Right lobe of liver (tissue), 4 donors: Measurements from ENCODE around the gene CACNA2D2.

Experiments
- CTCF ChIP-seq, 4 donors: fragments of 200-600 bp in 3 of 4; fragments of 450-650 bp in 1 of 4; IDR thresholded peaks; one replicate each; pipeline versions ENCODE4 v1.5.1 to v1.8.0; 2016 to 2022; ENCODE audit warnings: antibody characterized with exemption in 4 of 4, mild to moderate bottlenecking in 2 of 4
- POLR2A ChIP-seq: fragments of 450-650 bp; IDR thresholded peaks from one replicate; pipeline ENCODE4 v1.6.1; 2017; ENCODE audit warnings: antibody characterized with exemption, mild to moderate bottlenecking
- donor health status: DM: no; HTN: no; CAD: no.
- donor health status: DM: no; HTN: no; CAD: no.
- donor health status: DM: no; HTN: yes; CAD: no.

GRCh38 chr3:50327129-50327528 lies 176.3 kb downstream of the CACNA2D2 start:
- TF ChIP-seq POLR2A, result no peak
- no peak for TF ChIP-seq CTCF (IDR thresholded peaks at IDR 0.05)
